Stimulated activated CD8-positive, alpha-beta memory T cell treated with anti-CD3 and anti-CD28 coated beads, Interleukin-4, amount 100 ng/mL, for 1 hour (primary cell): ENCODE results near the gene MLANA.

Source experiments
- DNase-seq, 2 donors: peaks; one replicate each; pipeline ENCODE4 v3.0.0-alpha.2; 2020; ENCODE audit warnings: low read depth in 2 of 2, low spot score in 1 of 2

Gene MLANA

DNA sequence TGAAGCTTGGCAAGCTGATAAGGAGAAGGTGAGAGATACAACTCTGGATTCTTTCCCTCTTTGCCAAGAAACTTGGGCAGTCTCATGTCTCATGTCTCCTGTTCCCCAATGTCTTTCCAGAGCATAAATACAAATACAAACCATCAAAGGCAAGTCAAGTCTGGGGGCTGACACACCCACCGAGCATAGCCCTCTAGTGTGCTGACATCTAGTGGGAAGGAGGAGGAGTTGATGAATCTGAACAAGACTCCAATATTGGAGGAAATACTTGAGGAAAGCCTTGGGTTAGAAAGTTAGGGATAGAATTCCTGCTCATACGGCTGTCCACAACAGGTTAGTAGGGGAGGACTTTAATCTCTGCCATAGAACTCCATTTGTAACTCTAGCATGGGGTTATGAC is 8.6 kb downstream of the MLANA start:
- no peak for DNase-seq

DNA sequence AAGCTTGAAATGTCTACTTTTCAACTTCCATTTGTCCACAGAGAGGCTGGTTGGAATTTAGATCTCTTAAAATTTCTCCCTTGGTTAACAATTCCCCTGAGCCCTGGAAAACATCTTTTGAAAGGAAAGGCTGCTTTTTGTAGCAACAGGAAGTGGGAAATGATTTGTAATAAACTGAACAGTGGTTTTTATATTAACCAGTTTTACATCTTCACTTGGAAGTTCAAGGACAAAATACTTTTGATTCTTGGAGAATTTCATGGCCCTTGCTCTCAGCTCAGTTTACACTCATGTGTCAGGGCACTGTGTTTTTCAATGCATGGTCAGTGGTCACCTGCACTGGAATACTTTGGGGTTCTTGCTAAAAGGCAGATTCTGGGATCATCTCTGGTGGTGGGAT is 9.9 kb downstream of the MLANA start:
- no peak for DNase-seq

DNA sequence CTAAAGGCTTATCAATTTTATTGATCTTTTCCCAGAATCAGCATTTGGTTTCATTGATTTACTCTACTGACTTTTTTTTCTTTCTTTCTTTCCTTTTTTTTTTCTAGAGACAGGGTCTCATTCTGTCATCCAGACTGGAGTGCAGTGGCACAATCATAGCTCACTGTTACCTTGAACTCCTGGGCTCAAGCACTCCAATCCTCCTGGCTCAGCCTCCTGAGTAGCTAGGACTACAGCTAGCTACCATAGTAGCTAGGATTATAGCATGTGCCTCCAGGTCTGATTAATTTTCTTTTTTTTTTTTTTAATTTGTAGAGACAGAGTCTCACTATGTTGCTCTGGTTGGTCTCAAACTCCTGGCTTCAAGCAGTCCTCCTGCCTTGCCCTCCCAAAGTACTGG is 11.7 kb downstream of the MLANA start:
- DNase-seq: no peak

DNA sequence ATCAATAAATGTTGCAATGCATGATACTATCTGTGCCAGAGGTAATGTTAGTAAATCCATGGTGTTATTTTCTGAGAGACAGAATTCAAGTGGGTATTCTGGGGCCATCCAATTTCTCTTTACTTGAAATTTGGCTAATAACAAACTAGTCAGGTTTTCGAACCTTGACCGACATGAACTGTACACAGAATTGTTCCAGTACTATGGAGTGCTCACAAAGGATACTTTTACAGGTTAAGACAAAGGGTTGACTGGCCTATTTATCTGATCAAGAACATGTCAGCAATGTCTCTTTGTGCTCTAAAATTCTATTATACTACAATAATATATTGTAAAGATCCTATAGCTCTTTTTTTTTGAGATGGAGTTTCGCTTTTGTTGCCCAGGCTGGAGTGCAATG is 18.2 kb downstream of the MLANA start:
- no peak for DNase-seq

DNA sequence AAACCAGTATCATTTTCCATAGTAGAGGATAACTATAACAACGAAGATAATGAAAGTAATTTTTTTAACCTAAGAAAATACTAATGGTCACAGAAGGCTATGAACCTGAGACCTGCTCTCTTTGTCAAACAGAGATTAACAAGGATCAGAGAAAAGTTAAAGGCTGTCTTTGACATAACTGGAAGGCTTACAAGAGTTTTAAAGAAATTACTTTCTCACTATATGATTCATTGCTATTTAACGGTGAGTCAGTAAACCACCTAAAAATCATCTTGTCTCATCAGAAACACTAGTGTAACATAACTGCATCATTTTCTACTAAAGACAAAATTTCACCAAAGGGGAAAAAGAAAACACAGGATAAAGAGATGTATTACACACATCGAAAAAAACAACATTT is 19.3 kb downstream of the MLANA start:
- no peak for DNase-seq

DNA sequence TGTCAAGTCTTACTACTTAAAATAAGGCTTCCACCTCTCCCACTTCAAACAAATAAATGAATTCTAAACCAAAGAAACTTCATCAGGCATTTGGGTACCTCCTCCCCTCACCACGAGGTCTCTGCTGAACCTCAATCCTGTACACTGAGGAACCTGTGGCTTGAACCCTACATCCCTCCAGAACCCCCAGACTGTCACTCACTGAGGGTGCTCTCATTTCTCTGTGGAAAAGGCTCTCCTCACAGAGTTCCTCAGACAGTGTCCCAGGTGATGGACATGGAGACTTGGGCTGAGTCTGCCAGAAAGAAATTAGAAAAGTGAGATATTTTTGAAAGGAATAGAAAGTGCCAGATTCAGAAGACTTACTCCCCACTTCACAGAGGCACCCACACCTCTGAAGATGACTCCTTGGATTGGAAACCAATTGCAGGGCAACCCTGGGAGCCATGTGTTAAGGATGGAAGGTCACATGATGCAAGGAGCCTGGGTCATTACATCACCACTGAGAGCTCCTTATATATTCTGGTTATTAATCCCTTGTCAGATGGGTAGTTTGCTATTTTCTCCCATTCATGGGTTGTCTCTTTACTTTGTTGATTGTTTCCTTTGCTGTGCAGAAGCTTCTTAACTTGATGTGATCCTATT is 19.8 kb downstream of the MLANA start:
- no peak for DNase-seq

DNA sequence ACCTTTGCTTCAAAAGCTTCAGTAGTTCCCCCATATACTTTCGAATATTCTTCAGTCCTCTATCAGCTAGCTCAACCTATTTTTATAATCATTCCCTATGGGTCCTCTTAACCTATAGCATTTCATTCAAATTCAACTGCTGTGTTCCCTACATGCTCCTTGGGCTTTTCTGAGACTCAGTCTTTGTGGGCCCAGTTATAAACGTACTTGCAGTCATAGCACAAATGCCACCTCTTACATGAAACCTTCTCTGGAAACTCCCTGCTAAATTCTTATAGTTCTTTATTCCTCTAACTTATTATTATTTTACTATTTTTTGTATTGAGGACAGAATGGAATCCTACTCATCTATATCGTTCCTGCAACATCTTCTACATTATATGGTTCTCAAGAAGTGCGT is 24.7 kb downstream of the MLANA start:
- DNase-seq: no peak

DNA sequence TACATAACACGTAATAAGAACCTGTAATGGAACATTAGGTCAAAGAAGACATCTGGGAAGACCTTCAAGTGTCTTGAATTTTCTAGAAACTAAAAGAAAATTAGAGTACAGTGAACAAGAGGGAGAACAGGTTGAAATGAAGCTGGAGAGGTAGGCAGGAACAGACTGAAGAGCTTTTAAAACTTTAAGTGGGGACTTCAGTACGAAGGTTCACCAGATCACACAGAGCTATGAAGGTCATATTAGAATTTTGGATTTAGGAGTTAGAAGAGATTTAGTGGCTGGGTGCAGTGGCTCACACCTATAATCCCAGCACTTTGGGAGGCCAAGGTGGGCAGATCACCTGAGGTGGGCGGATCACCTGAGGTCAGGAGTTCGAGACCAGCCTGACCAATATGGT is 26.6 kb downstream of the MLANA start:
- DNase-seq: no peak

DNA sequence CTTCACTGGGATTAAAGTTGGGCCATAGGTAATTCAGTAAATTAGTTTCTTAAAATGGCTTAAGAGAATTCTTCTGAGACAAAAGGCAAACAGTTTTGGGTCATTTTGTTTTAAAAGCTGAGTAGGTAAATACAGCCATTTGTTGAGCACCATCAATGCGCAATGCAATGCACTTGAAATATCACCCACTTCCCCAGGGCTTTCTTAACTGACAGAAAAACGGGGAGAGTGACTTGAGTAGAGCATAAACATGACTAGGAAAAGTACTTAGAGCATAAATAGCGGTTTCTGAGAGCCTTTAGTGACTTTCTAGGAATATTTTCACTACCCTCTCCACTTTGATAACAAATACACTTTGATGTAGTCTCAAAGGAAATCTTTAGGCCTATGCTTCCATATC is 27.2 kb downstream of the MLANA start:
- DNase-seq: no peak

DNA sequence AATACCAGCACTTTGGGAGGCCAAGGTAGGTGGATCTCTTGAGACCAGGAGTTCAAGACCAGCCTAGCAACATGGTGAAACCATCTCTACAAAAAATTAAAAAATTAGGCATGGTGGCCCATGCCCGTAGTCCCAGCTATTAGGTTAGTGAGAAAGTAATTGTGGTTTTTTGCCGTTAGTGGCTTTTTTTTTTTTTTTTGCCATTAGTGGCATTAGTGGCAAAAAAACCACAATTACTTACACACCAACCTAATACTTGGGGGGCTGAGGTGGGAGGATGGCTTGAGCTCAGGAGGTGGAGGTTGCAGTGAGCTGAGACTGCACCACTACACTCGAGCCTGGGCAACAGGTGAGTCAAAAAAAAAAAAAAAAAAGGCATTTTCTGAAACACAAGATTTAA is 27.8 kb downstream of the MLANA start:
- no peak for DNase-seq

DNA sequence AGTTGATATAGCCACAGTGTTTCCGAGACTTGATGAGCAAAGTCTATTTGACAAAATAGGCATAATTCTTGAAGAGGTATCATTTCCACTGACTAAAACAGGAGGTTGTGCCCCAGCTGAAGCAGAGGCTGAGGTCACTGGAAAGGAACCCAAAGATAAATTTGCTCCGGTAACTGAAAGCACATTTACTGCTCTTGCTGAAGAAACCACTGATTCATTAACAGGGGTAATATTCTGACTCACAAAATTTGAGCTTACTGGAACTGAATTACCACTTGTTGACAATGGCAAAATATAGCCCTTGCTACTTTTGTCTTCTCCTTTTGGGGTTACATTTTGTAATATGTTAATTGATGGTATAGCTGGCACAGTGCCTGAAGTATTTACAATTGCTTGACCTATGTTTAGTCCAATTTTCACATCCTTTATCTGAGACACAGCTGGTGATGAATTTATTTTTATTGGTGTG is 30.2 kb downstream of the MLANA start:
- no peak for DNase-seq

DNA sequence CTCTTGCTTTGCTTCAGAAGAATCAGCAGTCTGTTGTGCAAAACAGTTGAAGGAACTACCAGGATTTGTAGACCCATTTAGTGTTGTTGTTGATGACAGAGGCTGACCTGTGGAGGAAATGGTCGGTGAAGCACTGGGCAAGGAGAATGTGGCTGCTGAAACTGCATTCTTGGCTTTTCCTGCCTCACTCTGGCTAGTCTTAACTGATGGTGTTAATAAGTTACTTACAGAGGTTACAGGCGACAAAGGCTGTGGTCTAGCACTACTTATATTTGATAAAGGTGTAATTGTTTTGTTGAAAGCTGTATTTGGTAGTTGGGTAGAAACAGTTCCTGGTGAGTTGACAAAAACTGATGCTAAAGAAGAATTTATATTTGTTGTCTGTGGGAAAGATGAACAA is 31.5 kb downstream of the MLANA start:
- no peak for DNase-seq

DNA sequence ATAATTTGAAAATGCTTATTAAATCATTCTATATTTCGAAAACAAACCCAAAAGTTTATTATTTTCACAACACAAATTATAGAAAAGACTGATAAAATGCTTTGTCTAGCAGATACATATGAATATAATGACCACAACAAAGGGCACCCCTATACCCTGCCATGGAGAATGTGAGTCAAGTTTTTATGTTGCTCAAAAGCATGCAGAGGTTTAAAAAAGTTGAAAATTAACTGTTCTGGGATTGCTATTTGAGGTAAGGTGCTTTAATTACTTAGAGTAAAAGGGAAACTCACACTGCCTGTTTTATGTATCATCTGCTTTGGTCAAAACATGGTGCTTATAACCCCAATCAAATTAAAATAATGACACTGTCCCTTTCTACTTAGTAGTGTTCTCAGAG is 41.0 kb downstream of the MLANA start:
- DNase-seq: no peak

DNA sequence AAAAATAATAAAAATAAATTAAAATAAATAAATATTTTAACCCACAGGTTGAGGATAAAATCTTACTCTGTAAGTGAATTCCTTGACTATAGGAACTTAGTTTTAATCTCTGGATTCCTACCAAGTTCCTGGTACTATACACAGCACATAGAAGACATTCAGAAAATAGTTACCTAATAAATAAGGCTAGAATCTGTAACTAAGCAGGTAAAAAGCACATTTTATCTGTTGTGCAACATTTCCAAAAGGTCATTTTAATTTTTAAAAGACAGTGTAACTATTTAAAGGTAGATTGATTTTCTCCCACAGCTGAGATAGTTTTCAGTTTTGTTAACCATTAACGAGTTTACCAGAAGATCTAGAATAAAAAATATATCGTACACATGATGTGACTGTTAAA is 47.8 kb downstream of the MLANA start:
- DNase-seq: no peak

DNA sequence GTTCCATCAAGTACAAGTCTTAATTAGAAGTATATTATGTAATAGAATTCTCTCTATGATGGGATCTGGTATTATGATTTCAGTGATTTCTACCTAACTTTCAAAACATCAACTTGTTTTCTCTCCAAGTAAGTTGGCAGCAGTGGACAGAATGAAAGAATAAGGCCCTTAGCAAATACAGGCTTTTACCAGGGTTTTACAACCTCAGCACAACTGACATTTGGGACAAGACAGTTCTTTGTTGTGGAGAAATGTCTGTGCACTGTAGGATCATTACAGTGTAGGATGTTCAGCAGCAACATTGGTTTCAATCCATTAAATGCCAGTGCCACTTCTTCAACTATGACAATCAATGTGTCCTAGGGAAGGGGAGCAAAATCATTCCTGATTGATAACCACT is 48.8 kb downstream of the MLANA start:
- DNase-seq: no peak

DNA sequence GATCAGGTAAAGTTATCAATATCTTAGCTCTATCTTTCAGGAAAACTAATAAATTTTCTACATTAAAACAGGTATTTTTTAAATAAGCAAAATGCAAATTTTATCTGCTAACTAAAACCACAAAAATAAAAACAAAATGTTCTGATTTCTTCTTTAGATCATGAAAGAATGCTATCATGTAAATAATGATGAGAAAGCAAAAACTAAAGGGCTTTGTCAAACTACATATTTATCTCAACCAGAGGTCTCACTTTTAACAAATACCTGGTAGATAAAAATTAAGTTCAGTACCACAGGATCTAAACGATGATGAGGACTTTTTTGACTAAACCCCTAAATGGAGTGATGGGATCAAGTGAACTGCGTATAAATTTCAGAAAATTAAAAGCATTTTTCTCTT is 50.5 kb downstream of the MLANA start:
- no peak for DNase-seq

DNA sequence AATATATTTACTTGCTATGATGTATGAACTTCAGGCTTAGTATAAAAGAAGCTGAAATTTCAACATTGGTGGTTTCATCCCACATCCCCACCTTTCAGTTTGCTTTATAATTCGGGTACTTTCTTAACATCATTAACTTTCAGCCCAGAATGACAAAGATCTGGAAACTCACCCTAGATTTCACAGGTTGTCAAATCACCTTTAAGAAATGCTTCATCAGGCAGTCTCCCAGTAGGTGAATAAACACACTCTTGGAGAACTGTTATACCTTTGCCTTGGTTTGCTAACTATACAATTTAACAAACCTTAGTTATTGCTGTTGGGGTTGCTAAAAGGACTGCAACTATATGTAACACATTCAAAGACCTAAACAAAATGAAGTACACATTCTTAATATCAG is 54.4 kb downstream of the MLANA start:
- DNase-seq: no peak

DNA sequence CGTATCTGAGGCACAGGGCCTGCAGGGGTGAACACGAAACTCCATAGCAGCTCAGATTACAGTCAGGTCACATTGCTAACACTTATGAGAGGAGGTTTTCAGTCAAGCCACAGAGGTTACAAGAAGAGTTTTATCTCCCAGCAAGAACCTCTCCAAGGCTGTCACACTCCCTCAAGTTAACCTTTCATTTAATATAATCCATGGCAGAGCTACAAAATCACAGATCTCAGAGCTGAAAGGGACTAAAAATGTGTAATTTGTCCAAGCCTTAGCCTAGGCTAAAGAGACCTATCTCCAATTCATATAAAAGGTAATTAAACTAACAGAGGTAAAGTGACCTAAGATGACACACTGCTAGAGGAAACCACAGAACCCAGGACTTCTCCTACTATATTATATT is 57.2 kb downstream of the MLANA start:
- no peak for DNase-seq

DNA sequence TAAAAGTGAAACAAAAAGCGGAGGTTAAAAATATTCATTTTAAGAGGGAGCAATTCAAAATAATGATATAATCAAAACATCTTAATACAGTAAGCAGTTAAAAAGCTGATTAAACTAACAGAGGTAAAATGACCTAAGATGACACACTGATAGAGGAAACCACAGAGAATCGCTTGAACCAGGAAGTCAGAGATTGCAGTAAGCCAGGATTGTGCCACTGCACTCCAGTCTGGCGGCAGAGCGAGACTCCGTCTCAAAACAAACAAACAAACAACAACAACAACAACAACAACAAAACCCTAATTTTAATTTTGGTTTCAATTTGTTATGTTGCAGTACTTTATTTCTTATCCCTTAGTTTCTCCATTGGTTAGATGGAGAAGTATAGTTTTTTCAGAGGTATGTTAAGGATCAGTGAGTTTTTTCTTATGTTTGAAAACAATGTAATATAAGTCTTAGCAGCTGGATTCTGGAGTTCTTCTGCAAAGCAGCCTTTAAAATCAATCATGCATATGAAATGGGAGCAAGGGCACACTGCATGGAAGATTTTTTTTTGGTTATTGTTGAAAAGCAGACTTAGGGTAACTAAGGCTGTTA is 58.5 kb downstream of the MLANA start:
- no peak for DNase-seq

DNA sequence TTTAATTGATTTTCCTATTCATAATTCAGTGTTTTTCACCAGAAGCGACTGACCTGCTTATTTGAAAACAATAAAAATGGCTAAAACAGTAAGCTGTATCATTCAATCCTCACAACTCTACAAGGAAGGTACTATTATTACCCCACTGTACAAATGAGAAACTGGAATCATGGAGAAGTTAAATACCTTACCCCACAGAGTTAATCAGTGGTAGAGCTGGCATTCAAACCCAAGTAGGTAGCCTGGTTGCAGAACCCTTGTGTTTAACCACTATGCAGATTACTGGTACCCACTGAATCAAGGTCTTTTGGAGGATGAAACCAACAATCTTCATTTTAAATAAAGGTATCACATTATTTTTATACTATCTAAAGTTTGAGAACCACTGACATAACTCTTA is 59.6 kb downstream of the MLANA start:
- no peak for DNase-seq

DNA sequence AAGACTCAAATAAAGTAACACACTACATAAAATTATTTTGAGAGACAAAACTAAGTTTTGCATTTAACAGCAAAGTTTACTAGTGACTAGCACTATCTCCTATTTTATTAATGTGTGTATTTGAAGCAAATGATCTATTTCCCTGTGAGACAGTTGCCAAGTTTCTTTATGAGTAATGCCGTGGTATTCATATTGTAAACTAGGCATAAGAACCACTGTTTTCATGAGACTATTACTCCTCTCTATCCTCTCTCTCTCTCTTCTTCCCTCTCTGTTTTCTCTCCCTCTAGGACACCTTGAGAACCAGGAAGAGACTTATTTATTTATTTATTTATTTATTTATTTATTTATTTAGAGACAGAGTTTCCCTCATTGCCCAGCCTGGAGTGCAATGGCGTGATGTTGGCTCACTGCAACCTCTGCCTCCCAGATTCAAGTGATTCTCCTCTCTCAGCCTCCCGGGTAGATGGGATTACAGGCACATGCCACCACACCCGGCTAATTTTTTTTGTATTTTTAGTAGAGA is 61.1 kb downstream of the MLANA start:
- no peak for DNase-seq

DNA sequence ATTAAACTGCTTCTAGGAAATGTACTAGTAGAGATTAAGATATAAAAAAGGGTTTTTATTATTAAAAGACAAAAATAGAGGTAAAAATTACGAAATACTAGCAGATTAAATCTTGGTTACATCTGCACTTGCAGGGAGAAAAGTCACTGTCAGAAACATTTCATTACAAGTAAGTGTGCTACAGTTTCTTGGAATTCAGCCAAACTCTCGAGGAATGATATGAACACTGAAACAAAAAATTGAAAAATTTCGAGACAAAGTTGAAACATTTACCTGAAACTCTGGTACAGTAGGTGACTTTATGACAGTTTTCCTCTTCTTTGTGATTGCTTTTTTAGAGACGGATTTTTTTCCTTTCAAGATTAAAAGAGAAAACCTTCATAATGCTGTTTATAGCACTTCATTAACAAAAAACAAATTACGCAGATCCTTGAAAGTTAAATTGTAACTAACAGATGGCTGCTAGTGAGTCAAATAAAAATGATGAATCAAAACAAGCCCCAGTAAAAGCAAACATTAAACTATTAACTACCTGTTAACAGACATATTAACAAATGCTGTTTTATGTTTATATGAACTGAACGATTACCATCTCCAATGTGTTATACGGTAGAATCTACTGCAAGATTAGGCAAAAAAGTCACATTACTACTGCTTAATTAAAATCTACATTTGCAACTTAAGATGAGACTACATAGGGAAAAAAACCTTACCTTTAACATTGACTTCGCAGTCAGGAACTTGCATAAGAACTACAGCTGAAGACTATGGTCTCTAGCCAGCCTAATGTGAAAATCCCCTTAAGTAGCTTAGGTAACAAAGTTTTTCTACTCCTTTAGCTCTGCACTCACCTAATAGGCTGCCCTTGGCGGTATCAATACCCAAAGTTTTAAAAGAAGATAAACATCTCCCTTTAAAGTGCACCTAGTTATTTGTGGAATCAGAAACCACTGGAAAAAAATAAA is 63.3 kb downstream of the MLANA start:
- DNase-seq: no peak
